ENCODE measurements around the gene ABCB9. TPM values are rescaled to one million over a fixed set of nuclear protein-coding genes. Genes with fewer than 3 reads are reported as not detected.

ABCB9 gene
- total RNA-seq, 1 experiment from 2014 or later, result 4.6 TPM

DNA sequence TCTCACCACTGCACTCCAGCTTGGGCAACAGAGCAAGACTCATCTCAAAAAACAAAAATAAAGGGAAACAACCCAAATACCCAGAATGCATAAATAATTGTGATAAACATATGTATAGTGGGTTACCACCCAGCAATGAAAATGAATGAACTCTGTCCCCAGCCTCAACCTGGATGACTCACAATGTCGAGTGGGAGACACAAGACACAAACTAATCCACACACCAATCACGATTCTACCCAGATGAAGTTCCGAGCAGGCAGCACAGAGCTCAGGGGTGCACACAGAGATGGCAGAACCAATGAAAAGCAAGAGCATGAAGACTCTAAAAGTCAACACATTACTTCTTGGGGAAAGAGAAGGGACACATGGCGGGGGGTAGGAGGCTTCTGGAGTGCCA, 27.1 kb downstream of the ABCB9 start:
- H3K4me3 Mint-ChIP-seq, result no peak overlapping the region
- Histone ChIP-seq H3K4me1 (ENCODE audit: insufficient read depth, low read length) (no peaks in the 10 kb centered on the region), H4K5ac (ENCODE audit: insufficient read length, low read depth, low read length) (no peak overlapping the region)

More for the DNA sequence above, 27.1 kb downstream of the ABCB9 start:
- H3K4ac ChIP-seq (ENCODE audit: low read depth, low read length), result no peak overlapping the region
- Mint-ChIP-seq H3K9me3 (no peaks in the 10 kb centered on the region), H3K27me3 (ENCODE audit: low read depth) (peaks cover 26% of the 10 kb centered on the region), H3K4me1 (peaks cover 0 to 6% of the 10 kb centered on the region in 2 experiments; a peak in 2 of 4 replicates), H3K27ac (no peak overlapping the region), H3K36me3 (ENCODE audit: insufficient read depth in 1 of 3, low read depth in 3 of 3) (no peaks in the 10 kb centered on the region)
- no peaks in the 10 kb centered on the region for H3K27me3 ChIP-seq (ENCODE audit: insufficient read depth, low read length)
- no peaks in the 10 kb centered on the region for H3K79me2 ChIP-seq (ENCODE audit: insufficient read depth, low read length)
- no peak overlapping the region for H4K91ac ChIP-seq (ENCODE audit: insufficient read length, low read depth, low read length)
- H3T11ph ChIP-seq (ENCODE audit: low read length), result no peak overlapping the region
- H2AFZ ChIP-seq (ENCODE audit: low read length), result no peak overlapping the region
- H3K9ac ChIP-seq (ENCODE audit: extremely low read depth, insufficient read length, low read length), result no peak overlapping the region
- H3K4me2 ChIP-seq (ENCODE audit: insufficient read depth, insufficient read length, low read length), result no peak overlapping the region
- no CpG with 5 or more reads among the region's 4 CpGs for WGBS (ENCODE audit: extremely low coverage, insufficient read length, low lambda C conversion rate)
- H2AK5ac ChIP-seq (ENCODE audit: insufficient read length, low read length), result no peak overlapping the region
- no peak overlapping the region for H3K56ac ChIP-seq (ENCODE audit: insufficient read length, low read depth, low read length)
- TF ChIP-seq, protein P1, sequence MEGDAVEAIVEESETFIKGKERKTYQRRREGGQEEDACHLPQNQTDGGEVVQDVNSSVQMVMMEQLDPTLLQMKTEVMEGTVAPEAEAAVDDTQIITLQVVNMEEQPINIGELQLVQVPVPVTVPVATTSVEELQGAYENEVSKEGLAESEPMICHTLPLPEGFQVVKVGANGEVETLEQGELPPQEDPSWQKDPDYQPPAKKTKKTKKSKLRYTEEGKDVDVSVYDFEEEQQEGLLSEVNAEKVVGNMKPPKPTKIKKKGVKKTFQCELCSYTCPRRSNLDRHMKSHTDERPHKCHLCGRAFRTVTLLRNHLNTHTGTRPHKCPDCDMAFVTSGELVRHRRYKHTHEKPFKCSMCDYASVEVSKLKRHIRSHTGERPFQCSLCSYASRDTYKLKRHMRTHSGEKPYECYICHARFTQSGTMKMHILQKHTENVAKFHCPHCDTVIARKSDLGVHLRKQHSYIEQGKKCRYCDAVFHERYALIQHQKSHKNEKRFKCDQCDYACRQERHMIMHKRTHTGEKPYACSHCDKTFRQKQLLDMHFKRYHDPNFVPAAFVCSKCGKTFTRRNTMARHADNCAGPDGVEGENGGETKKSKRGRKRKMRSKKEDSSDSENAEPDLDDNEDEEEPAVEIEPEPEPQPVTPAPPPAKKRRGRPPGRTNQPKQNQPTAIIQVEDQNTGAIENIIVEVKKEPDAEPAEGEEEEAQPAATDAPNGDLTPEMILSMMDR (conservative IDR thresholded peaks at IDR 0.05), result no peak
- H2BK20ac ChIP-seq (ENCODE audit: low read depth, low read length, poor library complexity, severe bottlenecking), result no peak overlapping the region
- H2BK15ac ChIP-seq (ENCODE audit: low read depth, low read length), result no peak overlapping the region
- no peaks in the 10 kb centered on the region for H3K9me3 ChIP-seq (ENCODE audit: control insufficient read depth, low read depth, low read length)
- no peak overlapping the region for H3K23ac ChIP-seq (ENCODE audit: insufficient read length, low read depth, low read length)
- H3K27ac ChIP-seq (ENCODE audit: insufficient read length, low read depth, low read length), result no peak overlapping the region
- DNase-seq, result no peak
- H3K23me2 ChIP-seq (ENCODE audit: insufficient read length, low read depth, low read length, poor library complexity, severe bottlenecking), result no peaks in the 10 kb centered on the region
- H4K8ac ChIP-seq (replicated peaks; ENCODE audit: insufficient read length, low read depth, low read length), result no peak overlapping the region
- no peak overlapping the region for H3K18ac ChIP-seq (ENCODE audit: insufficient read length, low read depth, low read length)
- H4K20me1 ChIP-seq (ENCODE audit: control insufficient read depth, insufficient read depth, insufficient read length), result no peaks in the 10 kb centered on the region
- H2BK120ac ChIP-seq (ENCODE audit: low read depth, low read length, poor library complexity, severe bottlenecking), result no peak overlapping the region
- H3K79me1 ChIP-seq (ENCODE audit: insufficient read depth, low read depth, low read length, poor library complexity, severe bottlenecking), result no peaks in the 10 kb centered on the region
- no peak overlapping the region for H3K14ac ChIP-seq (ENCODE audit: insufficient read depth, low read length)
- no peak overlapping the region for H2BK12ac ChIP-seq (ENCODE audit: insufficient read length, low read depth, low read length)
- no peak overlapping the region for H2BK5ac ChIP-seq (ENCODE audit: insufficient read length, low read length)
